Activated T-cell treated with anti-CD3 and anti-CD28 coated beads, Interleukin-2, amount 50 U/mL, for 72 hours (primary cell): Measurements from ENCODE around the gene BTBD1. TPM values are rescaled to one million over a fixed set of nuclear protein-coding genes. Genes with fewer than 3 reads are reported as not detected.
A peak's percentile ranks its signal among the peaks of the same experiment; 100 is the strongest.

Experiments
- ATAC-seq, 2 donors: fragments of 150-1000 bp; cut with Tn5 transposase; replicated peaks in 1 of 2; 2 replicates each; pipeline ENCODE4 v1.10.0; 2021; ENCODE audit warnings: moderate library complexity in 2 of 2, mild to moderate bottlenecking in 1 of 2
- DNase-seq, 2 donors: peaks; one replicate each; pipeline ENCODE4 v3.0.0; 2021 to 2022; ENCODE audit warnings: mixed read lengths in 1 of 2
- H3K27ac Mint-ChIP-seq: one replicate; pipeline ENCODE4 v1.8.0; 2022; ENCODE audit warnings: mild to moderate bottlenecking, moderate library complexity, mixed read lengths
- H3K27me3 Mint-ChIP-seq: one replicate; pipeline ENCODE4 v1.8.0; 2022; ENCODE audit warnings: low read depth, mixed read lengths
- H3K36me3 Mint-ChIP-seq, 2 donors: one replicate each; pipeline ENCODE4 v1.8.0; 2022; ENCODE audit warnings: mixed read lengths in 2 of 2, mild to moderate bottlenecking in 1 of 2; ENCODE audit not compliant: insufficient read depth in 2 of 2
- H3K4me1 Mint-ChIP-seq: one replicate; pipeline ENCODE4 v1.8.0; 2022; ENCODE audit warnings: low read depth, mixed read lengths
- H3K4me3 Mint-ChIP-seq, 2 donors: one replicate each; pipeline ENCODE4 v1.8.0; 2022; ENCODE audit warnings: mild to moderate bottlenecking in 2 of 2, mixed read lengths in 2 of 2, moderate library complexity in 2 of 2
- H3K9me3 Mint-ChIP-seq, 2 donors: one replicate each; pipeline ENCODE4 v1.8.0; 2022; ENCODE audit warnings: mixed read lengths in 2 of 2
- total RNA-seq, 2 donors: library from RNA; stranded (reverse); gene quantifications; one replicate each; pipeline ENCODE4 v1.2.3, GENCODE V29; 2022

BTBD1 gene
- 10 to 100 TPM; 65.0 to 65.7 TPM for total RNA-seq

GRCh38 chr15:83066734-83067637 lies at the start of gene BTBD1:
BTBD1 (minus strand) TSS chr15:83067252; CDS start chr15:83067151, 101 bp downstream.
- peaks cover 9 to 10% of the 10 kb centered on the region in 2 donors for H3K36me3 Mint-ChIP-seq
- H3K27me3 Mint-ChIP-seq: no peaks in the 10 kb centered on the region
- H3K4me1 Mint-ChIP-seq: peaks cover 15% of the 10 kb centered on the region
- ATAC-seq: peak; percentile 97 to 98
- peaks cover 0 to 5% of the 10 kb centered on the region in 2 donors for H3K9me3 Mint-ChIP-seq
- peak within 1 kb of the TSS in 1 of 2 donors; percentile 96 for H3K4me3 Mint-ChIP-seq
- peak; percentile 94 to 95 for DNase-seq
- H3K27ac Mint-ChIP-seq: peak within 1 kb of the TSS; percentile 87

- H3K27ac Mint-ChIP-seq: no peak overlapping the region
- H3K4me3 Mint-ChIP-seq: peak overlapping the region in 1 of 2 donors; percentile 33
- peak; percentile 90 to 92 for ATAC-seq
Measured at GRCh38 chr15:83115831-83116565, 48.9 kb upstream of the BTBD1 start.

GRCh38 chr15:83115410-83115809 lies 48.4 kb upstream of the BTBD1 start:
- DNase-seq (peak; percentile 16 to 18), ATAC-seq (peak; percentile 66 to 71)
- H3K27me3 Mint-ChIP-seq: peaks cover 11% of the 10 kb centered on the region
- H3K9me3 Mint-ChIP-seq: peaks cover 0 to 3% of the 10 kb centered on the region in 2 donors
- H3K4me3 Mint-ChIP-seq: peak overlapping the region in 1 of 2 donors; percentile 33
- peaks cover 3 to 9% of the 10 kb centered on the region in 2 donors for H3K36me3 Mint-ChIP-seq
- H3K4me1 Mint-ChIP-seq: no peaks in the 10 kb centered on the region
- H3K27ac Mint-ChIP-seq: no peak overlapping the region

More at GRCh38 chr15:83115831-83116565, 48.9 kb upstream of the BTBD1 start:
- Mint-ChIP-seq H3K27me3 (peaks cover 6% of the 10 kb centered on the region), H3K9me3 (peaks cover 0 to 3% of the 10 kb centered on the region in 2 donors), H3K4me1 (no peaks in the 10 kb centered on the region), H3K36me3 (peaks cover 3 to 8% of the 10 kb centered on the region in 2 donors)
- DNase-seq: peak; percentile 18 to 24

- H3K27me3 Mint-ChIP-seq: peaks cover 17% of the 10 kb centered on the region
- peaks cover 3% of the 10 kb centered on the region for H3K4me1 Mint-ChIP-seq
- peaks cover 4 to 11% of the 10 kb centered on the region in 2 donors for H3K36me3 Mint-ChIP-seq
- ATAC-seq (no peak), DNase-seq (no peak)
- H3K9me3 Mint-ChIP-seq: peaks cover 0 to 3% of the 10 kb centered on the region in 2 donors
- H3K27ac Mint-ChIP-seq: no peak overlapping the region
- no peak overlapping the region for H3K4me3 Mint-ChIP-seq
Measured at GRCh38 chr15:83114856-83115255, 47.8 kb upstream of the BTBD1 start.

GRCh38 chr15:83113881-83114674 lies 47.0 kb upstream of the BTBD1 start:
- no peak for ATAC-seq
- H3K4me1 Mint-ChIP-seq: peaks cover 10% of the 10 kb centered on the region
- H3K4me3 Mint-ChIP-seq: no peak overlapping the region
- H3K27me3 Mint-ChIP-seq: peaks cover 25% of the 10 kb centered on the region
- no peak overlapping the region for H3K27ac Mint-ChIP-seq
- DNase-seq: no peak
- peaks cover 8 to 13% of the 10 kb centered on the region in 2 donors for H3K36me3 Mint-ChIP-seq
- peaks cover 0 to 3% of the 10 kb centered on the region in 2 donors for H3K9me3 Mint-ChIP-seq

GRCh38 chr15:83112956-83113299 lies 45.9 kb upstream of the BTBD1 start:
- H3K27me3 Mint-ChIP-seq: peaks cover 36% of the 10 kb centered on the region

GRCh38 chr15:83112233-83112955 lies 45.3 kb upstream of the BTBD1 start:
- Mint-ChIP-seq H3K4me3 (no peak overlapping the region), H3K36me3 (peaks cover 13 to 21% of the 10 kb centered on the region in 2 donors), H3K4me1 (peaks cover 15% of the 10 kb centered on the region), H3K27ac (no peak overlapping the region), H3K9me3 (peaks cover 0 to 3% of the 10 kb centered on the region in 2 donors), H3K27me3 (peaks cover 36% of the 10 kb centered on the region)
- ATAC-seq (no peak), DNase-seq (no peak)

More at GRCh38 chr15:83112956-83113299, 45.9 kb upstream of the BTBD1 start:
- Mint-ChIP-seq H3K9me3 (peaks cover 0 to 3% of the 10 kb centered on the region in 2 donors), H3K27ac (no peak overlapping the region), H3K4me1 (peaks cover 15% of the 10 kb centered on the region), H3K4me3 (no peak overlapping the region), H3K36me3 (peaks cover 13 to 21% of the 10 kb centered on the region in 2 donors)
- ATAC-seq (no peak), DNase-seq (no peak)

- Mint-ChIP-seq H3K27me3 (peaks cover 44% of the 10 kb centered on the region), H3K4me3 (no peak overlapping the region), H3K9me3 (peaks cover 0 to 3% of the 10 kb centered on the region in 2 donors), H3K27ac (no peak overlapping the region), H3K36me3 (peaks cover 13 to 24% of the 10 kb centered on the region in 2 donors), H3K4me1 (peaks cover 20% of the 10 kb centered on the region)
- no peak for DNase-seq
- ATAC-seq: no peak
Measured at GRCh38 chr15:83111149-83111548, 44.1 kb upstream of the BTBD1 start.

- Mint-ChIP-seq H3K36me3 (peaks cover 13 to 22% of the 10 kb centered on the region in 2 donors), H3K4me1 (peaks cover 20% of the 10 kb centered on the region), H3K27me3 (peaks cover 50% of the 10 kb centered on the region), H3K9me3 (peaks cover 0 to 3% of the 10 kb centered on the region in 2 donors), H3K27ac (no peak overlapping the region), H3K4me3 (no peak overlapping the region)
- DNase-seq (no peak), ATAC-seq (no peak)
Measured at GRCh38 chr15:83110381-83110780, 43.3 kb upstream of the BTBD1 start.

- peaks cover 0 to 3% of the 10 kb centered on the region in 2 donors for H3K9me3 Mint-ChIP-seq
- no peak for ATAC-seq
Measured at GRCh38 chr15:83109532-83109931, 42.5 kb upstream of the BTBD1 start.

GRCh38 chr15:83108266-83109219 lies 41.5 kb upstream of the BTBD1 start:
- peak overlapping the region; percentile 91 to 92 for H3K4me3 Mint-ChIP-seq
- ATAC-seq (peak; percentile 72 to 77), DNase-seq (peak; percentile 41 to 53)
- no peak overlapping the region for H3K27ac Mint-ChIP-seq
- peaks cover 20% of the 10 kb centered on the region for H3K4me1 Mint-ChIP-seq
- peaks cover 13 to 18% of the 10 kb centered on the region in 2 donors for H3K36me3 Mint-ChIP-seq
- H3K9me3 Mint-ChIP-seq: peaks cover 0 to 3% of the 10 kb centered on the region in 2 donors
- H3K27me3 Mint-ChIP-seq: peaks cover 66% of the 10 kb centered on the region

More at GRCh38 chr15:83109532-83109931, 42.5 kb upstream of the BTBD1 start:
- DNase-seq: no peak
- Mint-ChIP-seq H3K27me3 (peaks cover 56% of the 10 kb centered on the region), H3K27ac (no peak overlapping the region), H3K4me3 (peak overlapping the region; percentile 91 to 92), H3K36me3 (peaks cover 13 to 22% of the 10 kb centered on the region in 2 donors), H3K4me1 (peaks cover 20% of the 10 kb centered on the region)
